Renal pelvis (tissue), 12 donors: ENCODE measurements around the gene PACSIN3. TPM values are rescaled to one million over a fixed set of nuclear protein-coding genes. Genes with fewer than 3 reads are reported as not detected.
"Not testable (repeated sequence)": the region's sequence is repeated elsewhere in the genome, so short reads cannot be mapped to it uniquely, and the experiment has no call there.

Experiments used
- DNase-seq: peaks from one replicate; pipeline ENCODE4 v3.0.0-alpha.2; 2013
- long read RNA-seq, 16 experiments: transcript quantifications; one replicate each; lab custom pipeline, GENCODE V29; 2026
- polyA plus RNA-seq, 3 donors: library from polyadenylated mRNA; unstranded; fragments of 120-200 nt; gene quantifications; one replicate each; pipeline ENCODE4 v1.2.1, GENCODE V29; 2013; ENCODE audit not compliant: insufficient read length in 3 of 3

PACSIN3 gene
- 10 to 100 TPM; 36.9 to 44.9 (median 44.6) TPM for polyA plus RNA-seq
- long read RNA-seq, donor 1, transcript PACSIN3-201 (11 exons, 1,843 nt), result major isoform, 6 of 6 reads
- long read RNA-seq, donor 1, partial matches to known transcripts, result 0 of 6 reads
- long read RNA-seq, donor 1, other reads (novel, unspliced or antisense), result 0 of 6 reads
- long read RNA-seq, donor 2, partial matches to known transcripts, result 7 of 12 reads
- long read RNA-seq, donor 2, other reads (novel, unspliced or antisense), result 0 of 12 reads
- long read RNA-seq, donor 3, transcript PACSIN3-201 (11 exons, 1,843 nt), result major isoform, 5 of 5 reads
- long read RNA-seq, donor 3, partial matches to known transcripts, result 0 of 5 reads
- long read RNA-seq, donor 3, other reads (novel, unspliced or antisense), result 0 of 5 reads
- long read RNA-seq, donor 4, transcript PACSIN3-201 (11 exons, 1,843 nt), result major isoform, 6 of 23 reads
- long read RNA-seq, donor 4, partial matches to known transcripts, result 8 of 23 reads
- long read RNA-seq, donor 4, other reads (novel, unspliced or antisense), result 8 of 23 reads
- long read RNA-seq, donor 5, partial matches to known transcripts, result 0 of 3 reads
- long read RNA-seq, donor 5, other reads (novel, unspliced or antisense), result 0 of 3 reads
- long read RNA-seq, donor 6, transcript PACSIN3-201 (11 exons, 1,843 nt), result major isoform, 6 of 7 reads
- long read RNA-seq, donor 6, partial matches to known transcripts, result 0 of 7 reads
- long read RNA-seq, donor 6, other reads (novel, unspliced or antisense), result 0 of 7 reads
- long read RNA-seq, donor 7, transcript PACSIN3-201 (11 exons, 1,843 nt), result major isoform, 7 of 18 reads
- long read RNA-seq, donor 7, partial matches to known transcripts, result 11 of 18 reads
- long read RNA-seq, donor 7, other reads (novel, unspliced or antisense), result 0 of 18 reads
- long read RNA-seq, donor 8, partial matches to known transcripts, result 8 of 9 reads
- long read RNA-seq, donor 8, other reads (novel, unspliced or antisense), result 0 of 9 reads
- long read RNA-seq, donor 9, partial matches to known transcripts, result 0 of 3 reads
- long read RNA-seq, donor 9, other reads (novel, unspliced or antisense), result 0 of 3 reads
- long read RNA-seq, donor 10, partial matches to known transcripts, result 0 of 1 reads
- long read RNA-seq, donor 10, other reads (novel, unspliced or antisense), result 0 of 1 reads
- long read RNA-seq, donor 11, partial matches to known transcripts, result 0 of 1 reads
- long read RNA-seq, donor 11, other reads (novel, unspliced or antisense), result 0 of 1 reads
- long read RNA-seq, donor 12, transcript PACSIN3-201 (11 exons, 1,843 nt), result major isoform, 6 of 12 reads
- long read RNA-seq, donor 12, partial matches to known transcripts, result 0 of 12 reads
- long read RNA-seq, donor 12, other reads (novel, unspliced or antisense), result 5 of 12 reads
- long read RNA-seq, donor 13, partial matches to known transcripts, result 0 of 4 reads
- long read RNA-seq, donor 13, other reads (novel, unspliced or antisense), result 0 of 4 reads
- long read RNA-seq, donor 14, result 0 reads
- long read RNA-seq, donor 15, transcript PACSIN3-201 (11 exons, 1,843 nt), result major isoform, 9 of 17 reads
- long read RNA-seq, donor 15, partial matches to known transcripts, result 7 of 17 reads
- long read RNA-seq, donor 15, other reads (novel, unspliced or antisense), result 0 of 17 reads
- long read RNA-seq, donor 16, transcript PACSIN3-201 (11 exons, 1,843 nt), result major isoform, 5 of 15 reads
- long read RNA-seq, donor 16, partial matches to known transcripts, result 10 of 15 reads
- long read RNA-seq, donor 16, other reads (novel, unspliced or antisense), result 0 of 15 reads

DNA sequence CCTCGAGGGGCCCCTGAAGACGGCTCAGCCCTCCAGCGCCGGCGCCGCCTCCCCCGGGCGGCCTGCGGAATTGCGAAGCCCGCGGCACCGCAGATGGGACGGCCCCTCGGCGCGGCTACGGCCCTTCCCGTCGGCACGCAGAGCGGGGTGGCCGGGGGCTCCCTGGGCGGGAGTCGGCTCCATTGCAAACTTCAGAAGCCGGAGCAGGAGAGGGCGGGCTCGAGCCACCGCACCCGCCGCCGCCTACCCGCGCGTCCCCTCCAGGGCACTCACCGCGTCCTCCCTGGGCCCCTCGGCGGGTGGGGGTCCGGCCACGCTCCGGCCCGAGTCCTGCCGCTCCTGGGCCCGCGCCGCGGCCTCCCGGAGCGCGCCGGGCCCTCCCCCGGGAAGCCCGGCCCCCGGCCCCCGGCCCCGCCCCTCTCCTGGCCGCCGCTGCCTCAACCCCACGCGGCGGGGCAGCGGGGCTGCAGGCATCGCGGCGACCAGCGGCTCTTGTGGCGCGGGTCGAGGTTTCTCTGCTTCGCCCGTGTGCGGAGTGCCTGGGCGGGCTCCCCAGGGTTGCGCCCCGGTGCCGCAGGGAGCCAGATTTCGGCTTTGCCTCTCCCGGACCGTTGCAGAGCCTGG is at the start of gene PACSIN3:
Gene PACSIN3, minus strand, starts transcription at position 359 of the 624 bp plus-strand sequence. CDS start 3,707 bp downstream, outside the sequence.
- peak; percentile 42 for DNase-seq

DNA sequence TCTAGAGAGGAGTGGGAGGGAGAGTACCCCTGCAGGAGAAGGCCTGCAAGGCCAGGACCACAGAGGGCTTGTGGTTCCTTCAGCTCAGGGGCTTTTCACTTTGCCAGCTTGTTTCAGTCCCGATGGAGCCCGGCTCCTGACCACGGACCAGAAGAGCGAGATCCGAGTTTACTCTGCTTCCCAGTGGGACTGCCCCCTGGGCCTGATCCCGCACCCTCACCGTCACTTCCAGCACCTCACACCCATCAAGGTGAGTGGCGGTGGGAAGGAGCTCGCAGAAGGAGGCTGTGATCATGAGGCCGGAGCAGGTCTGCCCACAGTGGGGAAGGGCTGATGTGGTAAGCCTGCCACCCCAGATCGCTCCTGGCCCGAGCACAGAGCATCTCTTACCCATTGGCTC is 48.9 kb upstream of the PACSIN3 start:
- DNase-seq, result no peak

DNA sequence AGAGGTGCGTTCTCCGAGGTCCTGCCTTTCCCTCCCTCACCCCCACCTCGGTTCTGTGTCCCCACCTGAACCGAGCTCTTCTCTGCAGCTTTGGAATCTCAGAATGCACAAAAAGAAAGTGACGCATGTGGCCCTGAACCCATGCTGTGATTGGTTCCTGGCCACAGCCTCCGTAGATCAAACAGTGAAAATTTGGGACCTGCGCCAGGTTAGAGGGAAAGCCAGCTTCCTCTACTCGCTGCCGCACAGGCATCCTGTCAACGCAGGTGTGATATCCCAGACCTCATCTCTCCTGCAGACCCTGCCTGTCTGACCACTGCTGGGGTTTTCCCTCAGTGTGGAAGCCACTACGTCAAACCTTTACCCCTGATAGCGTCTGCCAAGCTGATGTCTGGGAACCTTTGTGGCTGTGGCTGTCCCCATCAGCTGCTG is 48.5 kb upstream of the PACSIN3 start:
- DNase-seq, result no peak

DNA sequence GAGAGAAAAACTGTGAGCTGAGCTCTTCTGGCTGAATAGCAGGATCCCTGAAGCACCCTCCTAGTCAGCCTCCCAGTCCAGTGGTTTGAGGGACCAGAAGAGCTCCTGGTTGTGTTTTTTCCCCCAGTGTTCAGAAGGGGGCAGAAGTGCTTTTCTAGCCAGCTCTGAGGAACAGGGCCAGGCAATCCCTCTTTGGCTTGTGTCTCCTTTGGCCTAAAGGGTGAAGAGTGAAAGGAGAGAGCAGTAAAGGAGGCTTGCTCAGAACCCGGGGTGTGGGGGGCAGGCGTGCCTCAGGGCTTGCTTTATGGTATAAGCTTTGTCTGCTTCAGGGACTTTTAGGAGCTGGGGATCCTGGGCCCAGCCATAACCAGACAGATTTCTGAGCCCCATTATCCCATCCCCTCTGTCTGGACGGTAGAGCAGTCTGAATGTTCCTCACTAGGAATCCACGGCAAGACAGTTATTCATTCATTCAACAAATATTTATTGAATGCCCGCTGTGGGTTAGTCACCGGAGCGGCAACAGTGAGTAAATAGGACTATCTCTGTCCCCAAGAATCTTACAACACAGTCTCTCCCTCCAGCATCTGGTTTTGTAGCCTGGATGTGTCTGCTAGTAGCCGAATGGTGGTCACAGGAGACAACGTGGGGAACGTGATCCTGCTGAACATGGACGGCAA is 47.9 kb upstream of the PACSIN3 start:
- DNase-seq, result no peak

DNA sequence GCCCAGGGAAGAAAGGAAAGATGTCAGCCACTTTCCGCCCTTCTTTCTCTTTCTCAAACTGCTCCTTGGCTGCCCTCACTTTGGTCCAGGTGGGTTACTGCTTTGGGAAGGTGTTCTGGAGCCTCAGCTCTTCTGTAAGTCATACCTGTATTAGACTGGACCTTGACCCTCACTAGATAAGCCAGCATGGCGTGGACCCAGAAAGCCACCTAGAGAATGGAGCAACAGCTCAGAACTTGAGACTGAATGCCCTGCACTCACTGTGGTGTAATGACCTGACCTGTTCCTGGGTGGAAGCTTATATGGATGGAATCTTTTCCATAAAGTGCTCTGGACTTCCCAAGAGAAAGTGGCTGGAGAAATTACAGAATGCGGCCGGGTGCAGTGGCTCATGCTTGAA is 46.8 kb upstream of the PACSIN3 start:
- DNase-seq, result no peak

DNA sequence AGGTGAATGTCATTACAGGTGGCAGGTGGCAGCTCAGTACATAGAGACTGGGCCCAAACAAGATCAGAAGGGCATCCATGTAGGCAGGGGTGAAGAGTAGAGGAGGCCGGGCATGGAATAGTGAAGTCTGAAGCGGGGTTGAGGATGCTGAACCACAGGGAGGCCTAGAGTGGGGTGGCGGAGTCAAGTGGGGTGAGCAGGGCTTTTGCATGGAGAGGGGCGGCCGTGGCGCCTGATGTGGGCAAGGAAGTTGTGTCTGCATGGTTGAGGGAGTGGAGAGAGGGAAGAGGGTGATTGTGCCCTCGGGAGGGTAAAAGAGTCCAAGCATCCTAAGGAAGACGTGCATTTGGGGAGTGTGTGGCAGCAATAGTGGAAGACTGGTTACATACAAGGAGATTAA is 42.9 kb upstream of the PACSIN3 start:
- DNase-seq, result no peak

DNA sequence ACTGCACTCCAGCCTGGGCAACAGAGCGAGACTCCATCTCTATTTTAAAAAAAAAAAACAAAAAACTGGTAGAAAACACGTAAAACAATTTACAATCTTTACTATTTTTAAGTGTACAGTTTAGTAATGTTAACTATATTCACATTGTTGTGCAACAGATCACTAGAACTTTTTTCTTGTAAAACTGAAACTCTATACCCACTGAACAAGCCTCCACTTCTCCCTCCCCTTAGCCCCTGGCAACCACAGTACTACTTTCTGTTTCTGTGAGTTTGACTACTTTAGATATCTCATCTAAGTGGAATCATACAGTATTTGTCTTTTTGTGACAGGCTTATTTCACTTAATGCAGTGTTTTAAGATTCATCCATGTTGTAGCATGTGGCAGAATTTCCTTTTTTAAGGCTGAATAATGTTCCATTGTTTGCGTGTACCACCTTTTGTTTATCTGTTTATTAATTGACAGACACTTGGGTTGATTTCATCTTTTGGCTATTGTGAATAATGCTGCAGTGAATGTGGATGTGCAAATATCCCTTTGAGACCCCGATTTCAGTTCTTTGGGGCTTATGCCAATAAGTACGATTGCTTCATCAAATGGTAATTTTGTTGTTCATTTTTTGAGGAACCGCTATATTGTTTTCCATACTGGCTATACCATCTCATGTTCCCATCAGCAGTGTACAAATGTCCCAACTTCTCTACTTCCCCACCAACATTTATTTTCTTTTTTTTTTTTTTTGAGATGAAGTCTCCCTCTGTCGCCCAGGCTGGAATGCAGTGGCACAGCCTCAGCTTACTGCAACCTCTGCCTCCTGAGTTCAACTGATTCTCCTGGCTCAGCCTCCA is 39.5 kb upstream of the PACSIN3 start:
- DNase-seq, result no peak

DNA sequence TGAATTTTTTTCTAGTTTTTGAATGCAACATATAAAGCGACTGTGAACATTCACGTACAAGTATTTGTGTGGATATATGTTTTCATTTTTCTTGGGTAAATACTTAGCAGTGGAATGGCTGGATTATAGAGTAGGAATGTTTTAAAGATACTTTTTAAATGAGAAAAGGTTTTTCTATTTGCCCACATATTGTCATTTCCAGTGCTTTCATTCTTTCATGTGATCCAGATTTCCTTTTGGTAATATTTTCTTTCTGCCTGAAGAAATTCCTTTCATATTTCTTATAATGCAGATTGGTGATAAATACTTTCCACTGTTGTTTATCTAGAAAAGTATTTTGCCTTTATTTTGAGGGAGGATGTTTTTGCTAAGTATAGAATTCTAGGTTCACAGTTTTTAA is 36.5 kb upstream of the PACSIN3 start:
- no peak for DNase-seq

DNA sequence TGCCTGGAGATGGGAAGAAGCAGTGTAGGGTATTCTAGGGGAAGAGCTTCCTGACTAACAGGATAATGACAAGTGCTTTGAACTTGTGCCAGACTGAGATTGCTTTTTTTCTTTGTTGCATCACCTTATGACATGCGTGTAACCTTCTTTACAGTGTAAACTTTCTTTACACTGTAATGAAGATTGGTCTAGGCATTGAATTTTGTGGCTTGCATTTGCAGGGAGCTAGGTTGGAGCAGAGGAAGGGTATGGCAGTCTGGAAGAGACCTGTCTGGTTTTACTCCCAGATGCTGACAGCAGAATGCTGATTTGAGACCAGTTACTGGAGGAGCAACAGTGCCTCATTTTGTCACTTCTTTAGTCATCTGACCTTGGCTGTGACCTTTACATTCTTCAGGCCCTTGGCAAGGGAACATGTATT is 34.2 kb upstream of the PACSIN3 start:
- no peak for DNase-seq

DNA sequence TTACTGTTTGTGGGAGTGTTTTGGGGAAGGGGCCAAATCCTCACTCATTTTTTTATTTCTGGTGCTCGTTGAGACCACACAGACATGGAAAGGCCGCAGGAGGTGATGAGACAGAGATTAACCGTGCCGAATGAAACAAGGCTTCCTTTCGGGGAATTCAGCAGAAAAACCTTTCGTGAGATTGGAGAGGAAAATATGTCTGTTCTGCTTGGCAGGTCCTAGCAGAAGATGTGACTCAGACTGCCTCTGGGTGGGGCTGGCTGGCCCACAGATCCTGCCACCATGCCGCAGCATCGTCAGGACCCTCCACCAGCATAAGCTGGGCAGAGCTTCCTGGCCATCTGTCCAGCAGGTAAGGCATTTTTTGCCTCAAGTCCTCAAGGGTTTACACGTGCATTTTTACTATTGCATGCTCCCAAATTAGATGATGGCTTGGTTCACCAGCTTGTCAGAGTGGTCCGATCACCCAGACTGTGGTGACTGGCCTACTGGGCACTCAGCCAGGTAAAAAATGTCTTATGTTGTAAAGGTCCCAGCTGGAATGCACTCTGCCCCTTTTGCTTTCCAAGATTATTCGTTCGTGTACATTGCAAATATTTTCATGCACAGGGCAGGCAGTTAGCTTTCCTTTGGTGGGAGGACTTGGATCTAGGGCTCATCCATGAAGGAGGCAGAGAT is 30.0 kb upstream of the PACSIN3 start:
- DNase-seq, result peak; percentile 31

DNA sequence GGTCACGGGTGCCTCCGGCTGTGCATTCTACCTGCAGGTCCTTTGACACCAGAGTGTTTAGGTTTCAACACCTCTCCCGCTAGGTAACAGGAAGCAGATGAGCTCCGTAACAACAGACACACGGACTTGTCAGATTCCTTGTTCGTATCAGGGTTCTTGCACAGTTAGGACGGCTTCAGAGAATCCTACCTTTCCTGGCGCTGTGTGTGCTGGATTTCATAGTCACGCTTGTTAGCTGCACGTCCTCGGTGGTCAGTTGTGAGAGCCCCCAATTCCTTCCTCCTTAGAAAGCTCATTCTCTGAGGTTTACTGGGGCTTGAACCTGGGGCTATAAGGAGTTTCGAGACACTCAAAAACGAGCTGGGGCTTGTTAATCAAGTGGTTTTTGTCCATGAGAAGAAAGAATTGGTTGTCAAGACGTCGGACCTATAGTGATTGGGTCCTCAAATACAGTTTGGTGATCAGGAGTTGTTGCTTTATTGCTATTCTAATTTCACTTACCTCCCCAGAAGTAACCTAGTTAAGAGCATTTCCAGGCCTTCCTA is 29.2 kb upstream of the PACSIN3 start:
- DNase-seq, result peak; percentile 20

DNA sequence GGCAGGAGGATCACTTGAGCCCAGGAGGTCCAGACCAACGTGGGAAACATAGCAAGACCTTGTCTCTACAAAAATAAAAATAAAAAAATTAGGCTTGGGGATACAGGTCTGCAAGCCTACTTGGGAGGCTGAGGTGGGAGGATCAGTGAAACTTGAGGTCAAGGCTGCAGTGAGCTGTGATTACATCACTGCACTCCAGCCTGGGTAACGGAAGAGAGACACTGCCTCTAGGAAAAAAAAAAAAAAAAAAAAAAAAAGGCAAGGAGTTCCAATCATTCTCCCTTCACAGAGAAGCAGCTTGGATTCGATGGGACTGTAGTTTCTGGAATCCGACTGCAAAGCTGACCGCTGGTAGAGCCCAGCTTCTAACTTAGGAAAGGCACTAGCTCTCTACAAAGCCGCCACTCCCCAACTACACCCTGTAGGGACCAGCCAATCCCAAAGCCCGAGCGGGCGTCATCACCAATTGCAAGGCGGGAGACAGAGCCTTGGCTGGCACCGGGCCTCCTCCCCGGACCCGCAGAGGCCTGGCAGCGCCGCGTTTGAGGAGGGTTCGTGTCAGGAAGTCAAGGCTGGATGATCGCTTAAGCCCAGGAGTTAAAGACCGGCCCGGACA is 27.8 kb upstream of the PACSIN3 start:
- peak; percentile 79 for DNase-seq

DNA sequence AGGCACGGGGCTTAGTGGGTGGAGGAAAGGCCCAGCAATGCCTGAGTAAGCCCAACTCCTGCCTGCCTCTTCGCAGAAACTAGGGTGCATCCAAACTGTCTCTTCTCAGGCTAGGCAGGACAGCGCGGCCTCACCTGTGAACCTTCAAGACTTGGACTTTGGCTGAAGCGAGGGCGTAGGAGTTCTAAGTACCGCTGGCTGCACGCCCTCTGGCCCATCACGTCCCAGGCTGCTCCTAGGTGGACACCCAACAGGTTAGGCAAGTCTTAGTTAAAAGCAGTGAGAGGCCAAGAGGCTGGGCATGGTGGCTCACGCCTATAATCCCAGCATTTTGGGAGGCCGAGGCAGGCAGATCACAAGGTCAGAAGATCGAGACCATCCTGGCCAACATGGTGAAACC is 26.7 kb upstream of the PACSIN3 start:
- DNase-seq, result no peak

DNA sequence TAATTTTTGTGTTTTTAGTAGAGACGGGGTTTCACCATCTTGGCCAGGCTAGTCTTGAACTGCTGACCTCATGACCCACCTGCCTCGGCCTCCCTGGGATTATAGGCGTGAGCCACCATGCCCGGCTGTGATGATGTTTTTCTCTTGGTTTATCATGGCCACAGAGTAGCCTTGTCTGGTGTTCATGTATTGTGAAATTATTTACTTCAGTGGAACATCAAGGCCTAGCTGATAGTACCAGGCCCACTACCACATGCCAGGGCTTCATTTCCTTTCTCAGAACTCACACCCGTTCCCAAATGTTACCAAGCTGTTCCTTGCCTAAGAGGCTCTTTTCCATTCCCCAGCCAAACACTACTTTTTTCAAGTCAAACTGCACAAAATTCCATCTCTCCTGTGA is 22.4 kb upstream of the PACSIN3 start:
- DNase-seq, result no peak

DNA sequence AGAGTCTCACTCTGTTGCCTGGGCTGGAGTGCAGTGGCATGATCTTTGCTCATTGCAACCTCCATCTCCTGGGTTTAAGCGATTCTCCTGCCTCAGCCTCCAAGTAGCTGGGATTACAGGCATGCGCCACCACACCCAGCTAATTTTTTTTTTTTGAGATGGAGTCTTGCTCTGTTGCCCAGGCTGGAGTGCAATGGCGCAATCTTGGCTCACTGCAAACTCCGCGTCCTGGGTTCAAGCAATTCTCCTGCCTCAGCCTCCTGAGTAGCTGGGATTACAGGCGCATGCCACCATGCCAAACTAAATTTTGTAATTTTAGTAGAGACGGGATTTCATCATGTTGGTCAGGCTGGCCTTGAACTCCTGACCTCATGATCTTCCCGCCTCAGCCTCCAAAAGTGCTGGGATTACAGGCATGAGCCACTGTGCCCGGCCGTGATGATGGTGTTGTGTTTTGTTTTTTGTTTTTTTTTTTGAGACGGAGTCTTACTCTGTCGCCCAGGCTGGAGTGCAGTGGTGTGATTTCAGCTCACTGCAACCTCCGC is 21.8 kb upstream of the PACSIN3 start:
- not testable (repeated sequence) for DNase-seq

DNA sequence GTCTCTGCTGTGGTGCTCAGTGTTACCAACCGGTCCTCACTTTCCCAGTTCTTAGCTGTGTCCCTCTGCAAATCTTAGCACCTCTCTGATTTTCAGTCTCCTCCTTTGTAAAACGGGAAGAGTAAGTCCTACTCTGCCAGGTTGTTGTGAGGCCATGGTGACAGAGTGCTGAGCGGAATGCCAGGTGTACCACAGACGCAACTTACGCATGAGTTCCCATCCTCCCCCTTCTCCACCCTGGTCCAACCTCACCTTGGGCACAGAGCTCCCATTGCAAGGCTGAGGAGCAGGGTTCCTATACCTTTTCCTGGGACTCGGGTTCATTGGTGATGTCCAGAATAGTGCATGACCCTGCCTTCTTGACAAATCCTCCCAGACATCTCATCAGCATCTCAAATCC is 21.2 kb upstream of the PACSIN3 start:
- no peak for DNase-seq

DNA sequence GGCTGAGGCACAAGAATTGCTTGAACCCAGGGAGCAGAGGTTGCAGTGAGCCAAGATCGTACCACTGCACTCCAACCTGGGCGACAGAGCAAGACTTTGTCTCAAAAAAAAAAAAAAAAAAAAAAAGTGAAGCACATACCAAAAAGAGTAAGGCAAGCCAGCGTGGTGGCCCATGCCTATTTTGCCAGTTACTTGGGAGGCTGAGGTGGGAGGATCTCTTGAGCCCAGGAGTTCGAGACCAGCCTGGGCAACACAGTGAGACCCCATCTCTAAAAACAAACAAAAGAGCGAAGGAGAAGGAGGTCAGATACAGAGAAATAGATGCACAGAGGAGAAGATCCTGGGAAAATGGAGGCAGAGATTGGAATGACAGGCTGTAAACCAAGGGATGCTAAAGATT is 20.3 kb upstream of the PACSIN3 start:
- DNase-seq, result not testable (repeated sequence)
